ENCODE results near the gene CERT1.
"Not testable (repeated sequence)": the region's sequence is repeated elsewhere in the genome, so short reads cannot be mapped to it uniquely, and the experiment has no call there.

The CERT1 gene

GRCh38 chr5:75511435-75512382, at the start of gene CERT1, which contains the start of gene POLK:
TSS of gene CERT1 (minus strand) at chr5:75511629. CDS start at chr5:75511207, 422 bp downstream.
TSS of gene POLK (plus strand) at chr5:75511891.
- peak; percentile 96 for DNase-seq (ENCODE audit: low spot score)

- DNase-seq (ENCODE audit: low spot score), result not testable (repeated sequence)
Measured at GRCh38 chr5:75560655-75561054, 49.2 kb upstream of the CERT1 start.

GRCh38 chr5:75558981-75559632, 47.7 kb upstream of the CERT1 start:
- DNase-seq (ENCODE audit: low spot score), result no peak

GRCh38 chr5:75558221-75558620, 46.8 kb upstream of the CERT1 start:
- no peak for DNase-seq (ENCODE audit: low spot score)

- no peak for DNase-seq (ENCODE audit: low spot score)
Measured at GRCh38 chr5:75553358-75553757, 41.9 kb upstream of the CERT1 start.

- DNase-seq (ENCODE audit: low spot score), result no peak
Measured at GRCh38 chr5:75552764-75553163, 41.3 kb upstream of the CERT1 start.

- DNase-seq (ENCODE audit: low spot score), result no peak
Measured at GRCh38 chr5:75551471-75551870, 40.0 kb upstream of the CERT1 start.

- DNase-seq (ENCODE audit: low spot score), result no peak
Measured at GRCh38 chr5:75550597-75550996, 39.2 kb upstream of the CERT1 start.

GRCh38 chr5:75547812-75548211, 36.4 kb upstream of the CERT1 start:
- DNase-seq (ENCODE audit: low spot score), result no peak

GRCh38 chr5:75546830-75547229, 35.4 kb upstream of the CERT1 start:
- no peak for DNase-seq (ENCODE audit: low spot score)

- no peak for DNase-seq (ENCODE audit: low spot score)
Measured at GRCh38 chr5:75545131-75545530, 33.7 kb upstream of the CERT1 start.

GRCh38 chr5:75538211-75538610, 26.8 kb upstream of the CERT1 start:
- DNase-seq (ENCODE audit: low spot score), result no peak

- DNase-seq (ENCODE audit: low spot score), result no peak
Measured at GRCh38 chr5:75536694-75537360, 25.4 kb upstream of the CERT1 start.

- DNase-seq (ENCODE audit: low spot score), result no peak
Measured at GRCh38 chr5:75536147-75536546, 24.7 kb upstream of the CERT1 start.

- no peak for DNase-seq (ENCODE audit: low spot score)
Measured at GRCh38 chr5:75534734-75535133, 23.3 kb upstream of the CERT1 start.

GRCh38 chr5:75533716-75534115, 22.3 kb upstream of the CERT1 start:
- not testable (repeated sequence) for DNase-seq (ENCODE audit: low spot score)

- DNase-seq (ENCODE audit: low spot score), result no peak
Measured at GRCh38 chr5:75532190-75532589, 20.8 kb upstream of the CERT1 start.

GRCh38 chr5:75529185-75529584, 17.8 kb upstream of the CERT1 start:
- no peak for DNase-seq (ENCODE audit: low spot score)

- no peak for DNase-seq (ENCODE audit: low spot score)
Measured at GRCh38 chr5:75526070-75526469, 14.6 kb upstream of the CERT1 start.

GRCh38 chr5:75525344-75525743, 13.9 kb upstream of the CERT1 start:
- no peak for DNase-seq (ENCODE audit: low spot score)

GRCh38 chr5:75524591-75524990, 13.2 kb upstream of the CERT1 start:
- DNase-seq (ENCODE audit: low spot score), result no peak

- DNase-seq (ENCODE audit: low spot score), result no peak
Measured at GRCh38 chr5:75524071-75524470, 12.6 kb upstream of the CERT1 start.

GRCh38 chr5:75523275-75523674, 11.8 kb upstream of the CERT1 start:
- no peak for DNase-seq (ENCODE audit: low spot score)
